Kidney tubule cell (primary cell): Measurements from ENCODE around the gene DLG2.
"Not testable (repeated sequence)": the region's sequence is repeated elsewhere in the genome, so short reads cannot be mapped to it uniquely, and the experiment has no call there.

Experiments
- DNase-seq: peaks from one replicate; pipeline ENCODE4 v3.0.0-alpha.2; 2018; ENCODE audit warnings: low spot score

DLG2 gene

DNA sequence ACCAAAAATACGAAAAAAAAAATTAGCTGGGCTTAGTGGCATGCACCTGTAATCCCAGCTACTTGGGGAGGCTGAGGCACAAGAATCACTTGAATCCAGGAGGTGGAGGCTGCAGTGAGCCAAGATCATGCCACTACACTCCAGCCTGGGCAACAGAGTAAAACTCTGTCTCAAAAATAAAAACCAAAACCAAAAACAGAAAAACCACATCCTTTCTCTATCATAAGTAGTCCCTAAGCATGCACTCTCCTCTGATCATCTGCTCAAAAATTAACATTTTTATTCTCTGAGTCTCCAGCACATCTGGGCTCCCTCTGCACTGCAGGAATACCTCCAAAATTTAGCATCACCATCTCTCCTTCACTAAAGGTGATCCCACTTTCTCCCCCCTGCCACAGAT, 516.9 kb downstream of the DLG2 start:
- not testable (repeated sequence) for DNase-seq

DNA sequence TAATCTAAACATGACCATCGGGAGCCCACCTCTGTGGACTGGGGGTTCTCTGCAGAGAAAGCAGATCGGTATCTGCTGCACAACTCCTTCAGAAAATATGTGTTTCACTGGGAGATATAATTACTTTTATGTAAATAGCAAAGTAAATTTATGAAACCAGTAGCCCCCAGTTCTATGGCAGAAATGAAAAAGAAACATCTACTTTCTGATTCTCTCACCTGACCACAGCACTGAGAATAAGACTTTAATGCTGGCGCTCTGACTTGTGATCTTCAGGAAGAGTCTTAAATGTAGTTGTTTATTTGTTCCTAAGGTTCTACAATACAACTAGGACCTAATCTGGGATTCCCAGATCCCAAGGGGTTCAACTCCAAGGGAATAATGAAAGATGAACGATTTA, 518.0 kb downstream of the DLG2 start:
- no peak for DNase-seq

- no peak for DNase-seq
Observed at GRCh38 chr11:85105868-85106267, 521.3 kb downstream of the DLG2 start.

DNA sequence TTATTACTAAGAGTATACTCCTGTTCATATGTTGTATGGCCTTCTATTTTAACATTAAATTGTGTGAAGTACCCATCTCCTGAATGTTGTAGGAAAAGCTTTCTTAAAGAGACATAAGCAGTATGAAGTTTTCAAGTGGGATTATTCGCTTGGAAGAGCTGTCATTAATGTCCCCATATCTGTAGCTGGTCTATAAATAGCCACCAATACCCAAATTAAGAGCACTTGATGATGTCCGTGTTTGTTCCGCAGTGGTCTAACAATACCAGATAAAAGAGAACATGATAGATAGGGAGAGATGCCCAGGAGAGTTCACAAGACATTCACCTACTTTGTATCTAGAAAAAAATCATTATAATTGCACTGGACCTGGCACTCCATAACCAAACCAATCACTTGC, 527.6 kb downstream of the DLG2 start:
- no peak for DNase-seq

GRCh38 chr11:85098996-85099395, 528.1 kb downstream of the DLG2 start:
- DNase-seq, result no peak

DNA sequence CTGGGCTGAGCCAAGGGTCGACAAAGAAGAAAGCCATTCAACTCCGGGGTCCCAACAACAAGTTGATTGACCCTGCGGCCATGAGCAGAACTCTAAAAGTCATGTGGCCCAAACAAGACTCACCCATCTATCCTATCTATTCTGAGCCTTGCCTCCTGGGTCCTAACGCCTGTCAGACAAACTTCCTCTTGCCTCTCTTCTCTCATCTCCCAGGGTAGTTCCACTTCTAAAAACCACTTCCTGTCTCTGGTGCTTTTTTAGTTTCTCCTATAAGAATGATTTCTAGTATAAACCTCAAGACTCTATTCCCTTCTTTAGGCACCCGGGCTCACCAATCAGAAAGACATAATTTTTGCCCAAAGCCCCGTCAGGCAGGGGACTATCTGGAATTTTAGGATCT, 530.2 kb downstream of the DLG2 start:
- no peak for DNase-seq

DNA sequence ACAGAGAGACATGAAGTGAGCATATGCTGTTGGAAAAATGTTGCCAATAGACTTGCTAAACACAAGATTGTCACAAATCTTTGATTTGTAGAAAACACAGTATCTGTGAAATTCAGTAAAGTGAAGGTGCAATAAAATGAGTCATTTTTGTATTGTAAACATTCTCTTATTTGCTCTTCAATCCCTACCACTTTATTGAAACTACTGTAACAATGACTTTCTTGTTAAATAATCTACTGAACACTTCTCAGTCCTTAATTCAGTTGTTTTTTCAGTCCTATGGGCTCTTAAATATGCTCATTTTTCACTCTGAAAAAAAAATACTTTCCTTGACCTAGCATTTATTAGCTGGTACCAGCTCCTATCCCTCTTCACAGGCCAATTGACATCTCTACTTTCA, 531.9 kb downstream of the DLG2 start:
- DNase-seq, result no peak

DNA sequence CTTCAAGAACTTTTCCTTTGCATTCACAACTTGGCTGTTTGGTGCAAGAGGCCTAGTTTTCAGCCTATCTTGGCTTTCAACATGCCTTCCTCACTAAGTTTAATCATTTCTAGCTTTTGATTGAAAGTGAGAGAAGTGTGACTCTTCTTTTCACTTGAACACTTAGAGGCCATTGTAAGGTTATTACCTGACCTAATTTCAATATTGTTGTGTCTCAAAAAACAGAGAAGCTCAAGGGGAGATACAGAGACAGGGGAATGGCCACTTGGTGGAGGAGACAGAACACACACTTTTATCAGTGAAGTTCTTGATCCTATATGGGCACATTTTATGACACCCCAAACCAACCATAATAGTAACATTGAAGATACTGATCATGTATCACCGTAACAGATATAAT, 532.3 kb downstream of the DLG2 start:
- no peak for DNase-seq

GRCh38 chr11:85089654-85090053, 537.5 kb downstream of the DLG2 start:
- DNase-seq, result no peak

GRCh38 chr11:85088286-85088685, 538.9 kb downstream of the DLG2 start:
- DNase-seq, result no peak

DNA sequence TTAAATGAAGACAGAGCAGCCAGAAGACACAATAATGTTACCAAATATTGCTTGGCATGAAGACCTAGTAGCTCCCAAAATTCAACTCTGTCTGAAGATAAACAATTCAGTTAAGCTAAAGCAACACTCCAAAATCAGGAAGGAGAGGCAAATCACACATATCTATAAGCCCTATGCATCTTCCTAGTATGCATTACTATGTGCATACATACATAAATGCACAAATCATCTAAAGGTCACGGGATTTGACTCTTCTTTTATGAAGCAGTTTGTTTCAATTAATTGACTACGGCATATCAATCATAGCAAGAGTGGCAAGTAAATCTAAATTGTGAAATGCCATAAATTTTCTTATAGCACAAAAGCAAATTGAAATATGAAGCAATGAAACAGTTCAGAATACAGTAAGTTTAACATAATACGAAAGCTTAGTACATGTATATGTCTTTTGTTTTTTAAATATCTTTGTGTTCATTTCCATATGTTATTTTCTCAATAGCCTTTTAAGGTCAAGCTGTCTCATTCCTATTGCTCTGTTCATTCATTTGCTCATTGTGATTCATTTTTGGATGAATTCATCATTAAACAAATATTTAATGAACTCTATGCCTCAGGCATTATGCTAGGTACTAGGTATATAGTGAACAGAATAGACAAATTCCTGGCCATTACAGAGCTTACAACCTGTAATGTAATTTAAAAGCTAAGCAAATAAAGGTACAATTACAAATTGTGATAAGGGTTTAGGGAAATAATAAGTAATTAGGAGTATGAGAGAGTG, 540.5 kb downstream of the DLG2 start:
- DNase-seq, result peak; percentile 4

DNA sequence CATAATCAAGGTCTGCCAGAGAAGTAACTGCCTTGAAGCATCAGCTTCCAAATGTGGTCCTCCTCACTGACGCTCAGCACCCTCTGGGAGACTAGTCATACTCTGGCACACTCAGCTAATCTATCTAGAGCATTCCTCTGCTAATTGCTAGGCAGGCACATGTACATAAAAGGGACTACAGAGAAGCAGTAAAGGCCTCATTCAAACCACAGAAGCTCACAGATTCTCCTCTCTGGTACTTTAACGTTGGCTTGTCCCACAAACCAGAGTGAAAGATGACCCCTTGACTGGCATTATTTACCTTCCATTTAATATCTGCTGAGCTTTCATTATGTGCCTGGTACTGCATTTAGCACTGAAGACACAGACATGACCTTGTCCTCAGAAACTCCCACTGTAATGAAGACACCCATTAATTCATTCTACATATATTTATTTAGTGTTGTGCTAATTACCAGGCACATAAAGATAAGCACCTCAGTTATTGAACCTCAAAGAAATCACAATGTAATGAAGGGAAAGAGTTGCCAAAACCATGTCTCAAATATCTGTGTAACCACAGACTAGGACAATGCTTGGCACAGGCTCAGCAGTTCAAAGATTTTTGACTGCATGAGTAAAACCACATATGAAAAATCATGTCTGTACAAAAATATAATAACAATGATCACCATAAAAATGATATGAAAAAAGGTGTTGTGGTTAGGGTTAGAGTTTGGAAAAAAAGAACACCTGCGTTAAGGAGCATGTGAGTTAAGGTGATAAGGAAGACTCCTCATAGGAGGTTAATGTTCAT, 550.4 kb downstream of the DLG2 start:
- no peak for DNase-seq

- no peak for DNase-seq
Observed at GRCh38 chr11:85062659-85063058, 564.5 kb downstream of the DLG2 start.

DNA sequence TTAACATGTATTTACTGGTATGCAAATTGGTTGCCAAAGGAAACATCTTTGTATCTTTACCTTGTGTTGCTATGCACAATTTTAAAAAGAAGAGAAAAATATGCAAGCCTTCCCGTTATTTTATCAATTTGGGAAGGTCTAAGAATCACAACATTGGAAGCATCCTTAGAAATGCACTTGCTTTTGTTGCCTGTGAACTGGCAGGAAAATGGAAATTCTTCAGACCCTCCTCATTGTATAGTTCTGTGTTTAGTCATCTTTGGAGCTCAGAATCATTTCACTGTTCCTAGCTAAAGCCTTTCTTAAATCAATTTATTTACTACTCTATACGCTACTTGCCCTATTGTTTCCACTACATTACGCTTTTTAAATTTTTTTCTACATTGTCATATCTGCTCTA, 574.5 kb downstream of the DLG2 start:
- DNase-seq, result no peak

GRCh38 chr11:85048801-85049200, 578.3 kb downstream of the DLG2 start:
- DNase-seq, result no peak

- DNase-seq, result no peak
Observed at GRCh38 chr11:85045716-85046115, 581.4 kb downstream of the DLG2 start.

DNA sequence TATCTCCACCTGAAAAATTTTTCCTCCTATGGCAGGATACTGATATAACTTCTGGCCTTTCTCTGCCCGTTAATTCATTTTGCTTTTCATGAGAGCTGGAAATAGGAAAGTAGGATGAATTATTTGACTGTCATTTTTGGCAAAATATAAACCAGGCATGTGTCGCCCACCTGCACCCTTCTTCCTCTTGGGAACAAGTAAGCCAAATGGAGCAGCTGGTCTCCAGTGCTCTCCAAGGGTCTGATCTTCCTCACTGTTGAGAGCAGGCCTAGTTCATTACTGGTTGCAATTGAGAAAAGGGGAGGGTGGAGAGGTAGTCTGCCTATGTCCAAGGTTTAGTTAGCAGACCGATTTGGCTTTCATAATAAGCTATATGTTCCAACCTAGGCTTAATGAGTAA, 582.2 kb downstream of the DLG2 start:
- DNase-seq, result no peak

GRCh38 chr11:85042361-85042760, 584.8 kb downstream of the DLG2 start:
- no peak for DNase-seq

DNA sequence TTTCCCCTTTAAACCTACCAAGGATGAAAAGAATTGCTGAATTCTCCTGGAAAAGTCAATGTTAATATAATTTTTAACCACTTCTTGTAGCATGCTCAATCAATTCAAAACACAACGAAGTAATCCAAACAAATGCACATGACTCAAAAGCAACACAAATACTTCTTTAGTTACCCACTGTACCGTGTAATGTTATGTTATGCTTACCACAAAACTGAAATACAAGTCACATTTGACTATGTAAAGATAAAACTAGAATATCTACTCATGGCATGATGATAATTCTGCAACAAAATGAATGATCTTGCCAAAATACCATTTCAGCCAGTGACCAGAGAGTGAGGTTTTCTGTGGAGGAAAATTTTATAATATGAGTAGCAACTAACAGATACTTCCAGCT, 587.0 kb downstream of the DLG2 start:
- DNase-seq, result no peak

DNA sequence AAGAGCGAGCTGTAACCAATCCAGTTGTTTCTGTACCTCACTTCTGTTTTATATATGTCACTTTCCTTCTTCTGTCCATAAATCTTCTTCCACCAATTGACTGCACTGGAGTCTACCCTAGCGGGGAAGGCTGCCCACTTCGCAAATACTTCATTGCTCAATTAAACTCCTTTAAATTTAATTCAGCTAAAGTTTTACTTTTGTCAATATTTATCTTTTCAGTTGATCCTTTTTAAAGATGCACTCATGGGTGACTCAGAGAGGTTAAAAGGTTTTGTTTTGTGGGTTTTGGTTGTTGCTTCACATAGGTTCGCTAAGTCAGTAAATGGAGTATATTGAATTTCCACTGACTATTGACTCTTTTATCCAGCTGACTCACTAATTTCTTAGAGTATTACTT, 597.2 kb downstream of the DLG2 start:
- peak; percentile 4 for DNase-seq

GRCh38 chr11:85028329-85029101, 598.6 kb downstream of the DLG2 start:
- DNase-seq, result no peak

- no peak for DNase-seq
Observed at GRCh38 chr11:85027346-85027745, 599.8 kb downstream of the DLG2 start.

GRCh38 chr11:85021058-85021457, 606.1 kb downstream of the DLG2 start:
- DNase-seq, result no peak
